Adrenal gland (tissue), 12 donors: ENCODE results near the gene COL9A3. TPM values are rescaled to one million over a fixed set of nuclear protein-coding genes. Genes with fewer than 3 reads are reported as not detected.

Experiments used
- DNase-seq, 7 donors: peaks; one replicate each; pipeline ENCODE4 v3.0.0-alpha.2; 2019 to 2020
- H3K27ac ChIP-seq, 5 donors: fragments of 200-600 bp; sonication (generic) in 4 of 5; 1 replicate in 3 of 5; 2 replicates in 2 of 5; pipeline versions ENCODE4 v1.5.1 to v1.8.0; 2016 to 2020; ENCODE audit warnings: mild to moderate bottlenecking in 1 of 5
- H3K27me3 ChIP-seq: fragments of 200-600 bp; 2 replicates; pipeline ENCODE4 v1.8.0; 2021
- H3K36me3 ChIP-seq, 2 donors: fragments of 200-600 bp; replicated peaks in 1 of 2; 1 replicate in 1 of 2; 2 replicates in 1 of 2; pipeline versions ENCODE4 v1.5.1 to v1.8.0; 2018 to 2022
- H3K4me1 ChIP-seq, 2 donors: fragments of 200-600 bp; replicated peaks in 1 of 2; 1 replicate in 1 of 2; 2 replicates in 1 of 2; pipeline versions ENCODE4 v1.5.1 to v1.8.0; 2018 to 2021
- H3K4me3 ChIP-seq, 4 donors: fragments of 200-600 bp; sonication (generic) in 3 of 4; one replicate each; pipeline ENCODE4 v1.5.1; 2016 to 2018
- H3K9me3 ChIP-seq, 3 donors: fragments of 200-600 bp; sonication (generic) in 1 of 3; replicated peaks in 1 of 3; 1 replicate in 2 of 3; 2 replicates in 1 of 3; pipeline versions ENCODE4 v1.5.1 to v1.8.0; 2016 to 2021
- POLR2A ChIP-seq, 2 donors: fragments of 450-650 bp; IDR thresholded peaks; one replicate each; pipeline ENCODE4 v1.6.1; 2017; ENCODE audit warnings: antibody characterized with exemption in 2 of 2, mild to moderate bottlenecking in 2 of 2, moderate library complexity in 1 of 2
- WGBS, 4 donors: extraction: QIAGEN DNeasy Blood & Tissue Kit in 2 of 4; methylation state at CpG; one replicate each; pipeline versions ENCODE4 v1.1.5 to v1.1.7; 2013 to 2017; 5-methylcytosine and 5-hydroxymethylcytosine counted together
- intact Hi-C, 2 donors: fragments of 100-400 bp; cut with DNase I; formaldehyde crosslinking; loops; one replicate each; pipeline versions ENCODE4 v1.14.1 to v1.15.0; 2022 to 2023
- polyA plus RNA-seq, 3 donors: library from polyadenylated mRNA; stranded (reverse); fragments of 200-250 nt in 2 of 3; fragments of 350-450 nt in 1 of 3; fragmentation: Illumina TruSeq in 1 of 3; extraction: RNeasy Lipid Tissue Mini Kit (QIAGEN cat#74804) in 1 of 3; gene quantifications; one replicate each; pipeline ENCODE4 v1.2.3, GENCODE V29; 2013 to 2014
- total RNA-seq, 9 donors: library from RNA; depleted of rRNA in 4 of 9; stranded (reverse); fragments of >200 nt in 4 of 9; fragments of 120-200 nt in 1 of 9; fragmentation: NEBNext Ultra II Directional in 1 of 9; extraction: Animal tissue kit (Norgen Biotek cat#: 25700) in 1 of 9; gene quantifications; one replicate each; pipeline versions ENCODE4 v1.1.0 to v1.2.4, GENCODE V29; 2013 to 2023
- TF ChIP-seq, protein P1 (sequence below), 6 experiments: fragments of 450-650 bp in 4 of 6; fragments of 200-600 bp in 2 of 6; sonication (generic) in 1 of 6; IDR thresholded peaks; 1 replicate in 5 of 6; 2 replicates in 1 of 6; pipeline versions ENCODE4 v1.5.1 to v1.8.0; 2016 to 2021; ENCODE audit warnings: antibody characterized with exemption in 6 of 6, mild to moderate bottlenecking in 2 of 6, moderate library complexity in 1 of 6
- donor health status: healthy with polysubstance abuse.
- donor health status: Bipolar disorder and iron deficiency.
- donor health status: DM: yes; HTN: yes; CAD: no.
- donor health status: DM: no; HTN: no; CAD: no.
- donor health status: DM: no; HTN: no; CAD: no.
- donor health status: DM: yes; HTN: yes; CAD: no.

The COL9A3 gene
- total and polyA plus RNA-seq, 12 donors: 0.22 to 27.8 (median 1.4) TPM

DNA sequence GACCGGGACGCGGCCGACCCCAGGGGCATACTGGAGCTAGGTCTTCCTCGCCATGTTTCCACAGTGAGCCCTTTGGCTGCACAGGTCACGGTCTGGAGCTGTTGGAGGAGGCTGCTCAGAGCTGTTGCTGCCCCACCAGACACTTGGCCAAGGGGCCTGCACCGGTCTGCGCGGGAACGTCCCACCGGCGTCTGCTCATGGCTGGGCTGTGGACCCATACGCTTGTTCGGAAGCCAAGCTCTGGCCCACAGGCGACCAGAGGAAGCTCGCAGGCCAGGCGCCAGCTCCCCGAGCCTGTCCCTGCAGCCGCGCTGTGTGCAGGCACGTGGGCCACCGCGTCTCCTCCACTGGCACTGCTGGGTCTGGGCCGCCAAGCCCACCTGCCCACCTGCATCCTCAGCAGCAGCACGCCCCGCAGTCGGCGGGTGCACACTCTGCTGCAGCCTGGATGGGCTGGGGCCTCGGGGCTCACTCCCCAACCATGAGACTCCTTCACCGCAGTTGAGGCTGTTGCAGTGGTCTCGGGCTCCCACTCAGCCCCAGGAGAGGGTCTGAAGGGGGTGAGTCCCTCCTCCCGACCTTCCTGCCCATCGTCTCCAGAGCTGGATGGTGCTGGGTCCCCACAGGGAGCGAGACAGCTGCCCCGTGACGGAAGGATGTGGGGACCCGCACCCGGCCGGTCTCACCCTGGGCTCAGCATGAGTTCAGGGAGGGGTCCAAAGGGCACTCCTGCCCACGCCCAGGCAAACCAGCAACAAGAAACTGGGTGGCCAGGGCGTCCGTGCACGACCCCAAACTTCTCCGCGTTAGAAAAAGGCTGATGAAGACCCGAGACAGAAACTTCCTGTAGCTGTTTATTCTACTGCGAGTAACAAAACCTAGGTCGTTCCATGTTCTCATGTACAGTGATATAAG, 60.3 kb downstream of the COL9A3 start:
- Histone ChIP-seq H3K4me3 (no peak overlapping the region), H3K9me3 (no peaks in the 10 kb centered on the region), H3K27ac (peak overlapping the region in 3 of 5 donors; percentile 74 to 83 (median 79)), H3K4me1 (peaks cover 0 to 16% of the 10 kb centered on the region in 2 donors), H3K27me3 (no peaks in the 10 kb centered on the region), H3K36me3 (peaks cover 0 to 18% of the 10 kb centered on the region in 2 donors)
- TF ChIP-seq POLR2A (IDR thresholded peaks at IDR 0.05): no peak
- TF ChIP-seq, protein P1, sequence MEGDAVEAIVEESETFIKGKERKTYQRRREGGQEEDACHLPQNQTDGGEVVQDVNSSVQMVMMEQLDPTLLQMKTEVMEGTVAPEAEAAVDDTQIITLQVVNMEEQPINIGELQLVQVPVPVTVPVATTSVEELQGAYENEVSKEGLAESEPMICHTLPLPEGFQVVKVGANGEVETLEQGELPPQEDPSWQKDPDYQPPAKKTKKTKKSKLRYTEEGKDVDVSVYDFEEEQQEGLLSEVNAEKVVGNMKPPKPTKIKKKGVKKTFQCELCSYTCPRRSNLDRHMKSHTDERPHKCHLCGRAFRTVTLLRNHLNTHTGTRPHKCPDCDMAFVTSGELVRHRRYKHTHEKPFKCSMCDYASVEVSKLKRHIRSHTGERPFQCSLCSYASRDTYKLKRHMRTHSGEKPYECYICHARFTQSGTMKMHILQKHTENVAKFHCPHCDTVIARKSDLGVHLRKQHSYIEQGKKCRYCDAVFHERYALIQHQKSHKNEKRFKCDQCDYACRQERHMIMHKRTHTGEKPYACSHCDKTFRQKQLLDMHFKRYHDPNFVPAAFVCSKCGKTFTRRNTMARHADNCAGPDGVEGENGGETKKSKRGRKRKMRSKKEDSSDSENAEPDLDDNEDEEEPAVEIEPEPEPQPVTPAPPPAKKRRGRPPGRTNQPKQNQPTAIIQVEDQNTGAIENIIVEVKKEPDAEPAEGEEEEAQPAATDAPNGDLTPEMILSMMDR (IDR thresholded peaks at IDR 0.05): no peak
- intact Hi-C loops: no loop called here
- peak in 6 of 7 donors; percentile 66 to 87 (median 77) for DNase-seq
- WGBS, 4 donors: 59 to 75% (median 65%) methylated on average over 11 to 48 of the region's 48 CpGs

DNA sequence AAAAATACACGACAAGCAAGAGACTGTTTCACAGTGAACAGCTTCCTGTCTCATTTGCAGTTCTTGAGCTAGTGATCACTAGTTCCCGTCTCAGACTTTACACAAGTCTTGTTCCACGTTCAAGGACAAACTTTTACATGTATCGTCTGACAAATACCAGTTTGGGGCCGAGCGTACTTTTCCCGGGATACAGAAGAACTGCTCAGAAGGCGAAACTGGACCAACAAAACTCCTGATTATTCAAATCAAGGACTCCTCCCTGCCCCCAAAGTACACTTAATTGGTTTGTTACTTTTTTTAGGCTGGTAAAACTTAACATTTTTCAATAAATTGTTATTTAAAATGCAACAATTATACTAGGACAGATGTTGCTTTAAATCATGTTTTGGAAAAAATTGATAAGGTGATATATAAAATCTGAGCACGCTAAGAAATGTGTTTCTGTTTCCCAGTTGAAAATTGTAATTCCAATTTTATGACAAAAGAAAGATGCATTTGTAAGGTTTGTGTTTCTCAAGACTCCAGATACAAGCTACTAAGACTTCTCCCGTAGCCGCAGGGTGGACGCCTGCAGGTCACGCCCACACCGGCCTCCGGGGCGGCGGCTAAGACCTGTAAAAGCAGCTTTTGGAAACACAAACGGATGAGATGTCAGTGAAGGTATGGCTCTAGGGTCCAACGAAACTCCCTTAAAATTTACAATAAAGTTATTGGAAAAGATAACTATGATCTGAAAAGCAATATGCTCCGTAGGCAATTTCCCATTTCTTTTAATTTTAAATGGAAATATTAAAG, 61.6 kb downstream of the COL9A3 start:
- DNase-seq: peak in 1 of 7 donors; percentile 14
- no peaks in the 10 kb centered on the region for H3K9me3 ChIP-seq
- H3K36me3 ChIP-seq: peaks cover 0 to 18% of the 10 kb centered on the region in 2 donors
- TF ChIP-seq, protein P1 (IDR thresholded peaks at IDR 0.05): no peak
- no peak for TF ChIP-seq POLR2A (IDR thresholded peaks at IDR 0.05)
- WGBS, 4 donors: 81 to 89% (median 85%) methylated on average over 20 of the region's 20 CpGs
- H3K27me3 ChIP-seq: no peaks in the 10 kb centered on the region
- no peak overlapping the region for H3K27ac ChIP-seq
- H3K4me1 ChIP-seq: peaks cover 0 to 16% of the 10 kb centered on the region in 2 donors
- intact Hi-C loops: no loop called here
- no peak overlapping the region for H3K4me3 ChIP-seq

- DNase-seq: peak in 1 of 7 donors; percentile 13
- Histone ChIP-seq H3K9me3 (no peaks in the 10 kb centered on the region), H3K27ac (no peak overlapping the region), H3K4me1 (peaks cover 0 to 16% of the 10 kb centered on the region in 2 donors), H3K4me3 (no peak overlapping the region), H3K27me3 (no peaks in the 10 kb centered on the region), H3K36me3 (peaks cover 0 to 18% of the 10 kb centered on the region in 2 donors)
- intact Hi-C loops: no loop called here
- 73 to 85% (median 77%) methylated on average over 38 to 80 of the region's 80 CpGs for WGBS, 4 donors
- no peak for TF ChIP-seq POLR2A (IDR thresholded peaks at IDR 0.05)
- TF ChIP-seq, protein P1 (IDR thresholded peaks at IDR 0.05): no peak
These were observed 62.7 kb downstream of the COL9A3 start for GRCh38 chr20:62879275-62880146.
